Measurements from ENCODE around the gene BICDL1. TPM values are rescaled to one million over a fixed set of nuclear protein-coding genes. Genes with fewer than 3 reads are reported as not detected.
A peak's percentile ranks its signal among the peaks of the same experiment; 100 is the strongest.

Gene BICDL1
- total RNA-seq, 4 donors from 2014 or later: 19.7 to 66.7 (median 44.1) TPM

DNA sequence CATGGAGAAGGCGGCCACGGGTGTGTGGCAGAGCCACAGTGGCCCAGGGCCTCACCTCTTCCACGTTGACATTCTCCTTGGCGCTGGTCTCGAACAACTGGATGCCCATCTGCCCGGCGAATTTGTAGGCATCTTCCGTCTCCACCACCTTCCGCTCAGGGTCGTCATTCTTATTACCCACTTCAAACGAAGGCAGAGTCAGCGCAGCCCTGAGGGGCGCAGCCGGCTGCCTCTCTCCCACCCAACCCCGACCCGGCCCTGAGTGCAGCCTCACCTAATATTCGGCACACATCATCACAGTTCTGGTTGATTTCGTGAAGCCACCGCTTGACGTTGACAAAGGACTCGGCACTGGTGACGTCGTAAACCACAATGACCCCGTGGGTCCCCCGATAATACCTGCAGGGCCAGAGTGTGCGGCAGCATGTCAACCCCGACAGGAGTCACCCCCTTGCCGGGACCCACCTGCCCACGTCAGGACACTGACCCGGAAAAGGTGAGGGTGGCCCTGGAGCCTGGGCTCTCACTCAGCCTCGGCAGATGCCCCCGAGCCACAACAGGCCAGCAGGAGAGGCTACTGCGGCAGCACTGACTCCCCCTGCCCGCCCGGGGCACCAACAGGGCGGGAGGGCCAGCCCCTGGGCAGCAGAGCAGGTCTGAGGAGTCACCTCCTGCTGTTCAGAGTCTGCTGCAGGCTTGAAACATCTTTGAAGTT lies 109.9 kb downstream of the BICDL1 start:
- Histone ChIP-seq H3K9me3 (no peaks in the 10 kb centered on the region), H3K27me3 (no peaks in the 10 kb centered on the region), H3K4me3 (no peak overlapping the region), H3K36me3 (peaks cover 42 to 100% (median 44%) of the 10 kb centered on the region in 3 donors), H3K4me1 (peaks cover 33 to 61% (median 37%) of the 10 kb centered on the region in 3 donors), H3K27ac (no peak overlapping the region)
- no peak for DNase-seq
- 92 to 93% methylated on average over 13 to 23 of the region's 36 CpGs for WGBS, 2 donors
- intact Hi-C loops (cut with DNase I): no loop called here
- TF ChIP-seq, protein P1, sequence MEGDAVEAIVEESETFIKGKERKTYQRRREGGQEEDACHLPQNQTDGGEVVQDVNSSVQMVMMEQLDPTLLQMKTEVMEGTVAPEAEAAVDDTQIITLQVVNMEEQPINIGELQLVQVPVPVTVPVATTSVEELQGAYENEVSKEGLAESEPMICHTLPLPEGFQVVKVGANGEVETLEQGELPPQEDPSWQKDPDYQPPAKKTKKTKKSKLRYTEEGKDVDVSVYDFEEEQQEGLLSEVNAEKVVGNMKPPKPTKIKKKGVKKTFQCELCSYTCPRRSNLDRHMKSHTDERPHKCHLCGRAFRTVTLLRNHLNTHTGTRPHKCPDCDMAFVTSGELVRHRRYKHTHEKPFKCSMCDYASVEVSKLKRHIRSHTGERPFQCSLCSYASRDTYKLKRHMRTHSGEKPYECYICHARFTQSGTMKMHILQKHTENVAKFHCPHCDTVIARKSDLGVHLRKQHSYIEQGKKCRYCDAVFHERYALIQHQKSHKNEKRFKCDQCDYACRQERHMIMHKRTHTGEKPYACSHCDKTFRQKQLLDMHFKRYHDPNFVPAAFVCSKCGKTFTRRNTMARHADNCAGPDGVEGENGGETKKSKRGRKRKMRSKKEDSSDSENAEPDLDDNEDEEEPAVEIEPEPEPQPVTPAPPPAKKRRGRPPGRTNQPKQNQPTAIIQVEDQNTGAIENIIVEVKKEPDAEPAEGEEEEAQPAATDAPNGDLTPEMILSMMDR (IDR thresholded peaks at IDR 0.05): no peak

DNA sequence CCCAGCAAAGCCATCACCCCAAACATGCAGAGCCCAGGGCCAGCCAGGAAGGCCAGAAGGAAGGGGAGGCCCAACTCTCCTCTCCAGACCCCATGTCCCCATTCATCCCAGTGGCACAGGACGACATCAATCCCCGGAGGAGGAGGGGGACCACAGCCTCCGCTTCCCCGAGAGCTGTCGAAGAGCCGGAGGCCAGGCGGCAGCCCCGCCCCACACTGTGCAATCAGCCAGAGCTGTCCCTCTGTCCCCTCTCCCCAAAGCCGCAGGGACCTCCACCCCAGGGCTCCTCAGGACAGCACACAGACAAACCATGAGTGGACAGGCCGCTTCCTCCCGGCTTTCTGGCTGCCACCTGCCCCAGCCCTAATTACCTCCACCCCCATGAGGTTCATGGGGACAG lies 110.7 kb downstream of the BICDL1 start:
- TF ChIP-seq POLR2A (IDR thresholded peaks at IDR 0.05): no peak
- TF ChIP-seq, protein P1 (IDR thresholded peaks at IDR 0.05): no peak
- intact Hi-C loops (cut with DNase I): no loop called here
- no peaks in the 10 kb centered on the region for H3K27me3 ChIP-seq
- no peaks in the 10 kb centered on the region for H3K9me3 ChIP-seq
- H3K4me1 ChIP-seq: peaks cover 33 to 52% (median 37%) of the 10 kb centered on the region in 3 donors
- H3K36me3 ChIP-seq: peaks cover 38 to 100% (median 44%) of the 10 kb centered on the region in 3 donors
- WGBS, 2 donors: 87% methylated on average over 3 of the region's 11 CpGs; no CpG with 5 or more reads in 1 of the 2 donors
- no peak overlapping the region for H3K4me3 ChIP-seq
- no peak for DNase-seq
- peak overlapping the region in 1 of 4 donors; percentile 79 for H3K27ac ChIP-seq

GRCh38 chr12:120100630-120101029 lies 111.6 kb downstream of the BICDL1 start:
- Histone ChIP-seq H3K36me3 (peaks cover 35 to 100% (median 44%) of the 10 kb centered on the region in 3 donors), H3K27me3 (no peaks in the 10 kb centered on the region), H3K4me3 (no peak overlapping the region), H3K27ac (peak overlapping the region; percentile 62 to 82 (median 72)), H3K9me3 (no peaks in the 10 kb centered on the region), H3K4me1 (peaks cover 33 to 50% (median 37%) of the 10 kb centered on the region in 3 donors)
- intact Hi-C loops (cut with DNase I): no loop called here
- DNase-seq: no peak
- WGBS, 2 donors: 47 to 50% methylated on average over 2 to 6 of the region's 21 CpGs
- TF ChIP-seq, protein P1 (IDR thresholded peaks at IDR 0.05): no peak
- TF ChIP-seq POLR2A (IDR thresholded peaks at IDR 0.05): no peak

GRCh38 chr12:120101182-120101581 lies 112.1 kb downstream of the BICDL1 start:
- intact Hi-C loops (cut with DNase I): no loop called here
- no peaks in the 10 kb centered on the region for H3K27me3 ChIP-seq
- peaks cover 35 to 100% (median 43%) of the 10 kb centered on the region in 3 donors for H3K36me3 ChIP-seq
- H3K9me3 ChIP-seq: no peaks in the 10 kb centered on the region
- no peak for DNase-seq
- no peak for TF ChIP-seq POLR2A (IDR thresholded peaks at IDR 0.05)
- TF ChIP-seq, protein P1 (IDR thresholded peaks at IDR 0.05): no peak
- 39 to 72% methylated on average over 10 to 11 of the region's 11 CpGs for WGBS, 2 donors
- H3K4me3 ChIP-seq: peak overlapping the region in 1 of 4 donors; percentile 31
- H3K4me1 ChIP-seq: peaks cover 33 to 50% (median 37%) of the 10 kb centered on the region in 3 donors
- peak overlapping the region; percentile 62 to 82 (median 72) for H3K27ac ChIP-seq

DNA sequence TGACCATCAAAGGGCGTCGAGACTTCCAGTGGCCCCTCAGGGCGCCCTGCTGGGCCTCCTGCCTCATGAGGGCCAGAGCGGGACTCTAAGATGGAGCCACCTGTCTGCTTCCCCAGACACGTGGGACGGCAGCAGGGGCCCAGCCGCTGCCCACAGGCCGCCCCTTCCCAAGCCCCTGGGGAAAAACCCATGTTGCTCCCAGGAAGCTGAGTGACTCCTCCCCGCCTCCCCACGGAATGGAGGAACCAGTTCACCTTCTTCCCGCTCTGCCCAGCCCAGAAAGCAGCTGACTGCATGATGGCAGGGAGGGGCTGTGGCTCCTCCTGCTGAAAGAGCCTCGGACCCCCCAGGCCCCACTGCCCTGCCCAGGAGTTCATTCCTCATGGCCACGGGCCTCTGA lies 112.6 kb downstream of the BICDL1 start:
- intact Hi-C loops (cut with DNase I): no loop called here
- Histone ChIP-seq H3K4me1 (peaks cover 33 to 50% (median 37%) of the 10 kb centered on the region in 3 donors), H3K9me3 (no peaks in the 10 kb centered on the region), H3K4me3 (peak overlapping the region in 1 of 4 donors; percentile 31), H3K36me3 (peaks cover 33 to 100% (median 40%) of the 10 kb centered on the region in 3 donors), H3K27ac (peak overlapping the region; percentile 62 to 82 (median 72)), H3K27me3 (no peaks in the 10 kb centered on the region)
- 20 to 34% methylated on average over 1 to 2 of the region's 13 CpGs for WGBS, 2 donors
- DNase-seq: no peak
- TF ChIP-seq, protein P1 (IDR thresholded peaks at IDR 0.05): no peak
- no peak for TF ChIP-seq POLR2A (IDR thresholded peaks at IDR 0.05)
